RCC 7860 (cell line): ENCODE measurements around the gene LPIN3.

Experiments used
- DNase-seq: peaks from one replicate; pipeline ENCODE4 v3.0.0-alpha.2; 2015; ENCODE audit warnings: low spot score
- FAIRE-seq: peaks from 2 replicates; lab custom pipeline; 2012; peaks lifted over from hg19 to GRCh38; lab: Jason Lieb, UNC

Gene LPIN3

DNA sequence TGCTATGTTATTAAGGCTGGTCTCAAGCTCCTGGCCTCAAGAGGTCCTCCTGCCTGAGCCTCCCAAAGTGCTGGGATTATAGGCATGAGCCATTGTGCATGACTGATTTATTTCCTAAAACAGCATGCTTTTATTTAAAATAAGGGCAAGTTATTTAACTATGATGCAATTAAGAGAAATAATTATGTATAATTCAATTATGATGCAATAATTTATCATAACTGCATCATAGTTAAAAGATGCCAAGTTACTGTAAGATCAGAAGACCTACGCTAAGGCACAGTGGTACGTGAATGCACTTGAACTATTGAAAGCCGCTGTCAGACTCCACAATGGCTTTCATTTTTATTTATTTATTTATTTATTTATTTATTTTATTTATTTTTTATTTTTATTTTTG lies 50.3 kb downstream of the LPIN3 start:
- FAIRE-seq (no peak), DNase-seq (no peak)

DNA sequence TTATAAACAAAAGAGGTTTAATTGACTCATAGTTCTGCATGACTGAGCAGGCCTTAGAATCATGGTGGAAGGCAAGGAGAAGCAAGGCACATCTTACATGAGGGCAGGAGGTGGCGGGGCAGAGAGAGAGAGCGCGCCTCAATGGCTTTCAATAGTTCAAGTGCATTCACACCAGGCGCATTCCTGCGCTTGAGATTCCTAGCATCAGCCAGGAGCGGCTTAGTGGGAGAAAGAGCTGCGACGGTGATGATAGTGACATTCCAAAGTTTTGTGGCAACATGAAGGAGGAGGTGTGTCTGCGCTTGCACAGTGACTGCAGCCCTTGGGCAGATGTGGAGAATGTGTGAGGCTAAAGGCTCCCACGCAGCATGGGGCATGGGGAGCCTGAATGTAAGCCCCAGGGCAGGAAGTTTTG lies 51.0 kb downstream of the LPIN3 start:
- DNase-seq = no peak
- no peak for FAIRE-seq

DNA sequence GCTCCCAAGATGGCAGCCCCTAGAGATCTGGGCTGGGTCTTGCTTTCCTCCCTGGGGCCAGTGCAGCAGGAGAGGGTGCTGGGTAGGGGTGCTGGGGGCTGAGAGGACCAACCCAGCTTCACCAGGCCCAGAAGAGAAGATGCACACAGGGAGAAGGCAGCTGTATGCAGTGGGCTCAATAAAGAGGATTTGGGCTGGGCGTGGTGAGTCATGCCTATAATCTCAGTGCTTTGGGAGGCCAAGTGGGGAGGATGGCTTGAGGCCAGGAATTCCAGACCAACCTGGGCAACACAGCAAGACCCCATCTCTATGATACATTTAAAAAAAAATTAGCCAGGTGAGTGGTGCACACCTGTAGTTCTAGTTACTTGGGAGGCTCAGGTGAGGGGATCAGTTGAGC lies 51.7 kb downstream of the LPIN3 start:
- FAIRE-seq (no peak), DNase-seq (no peak)

DNA sequence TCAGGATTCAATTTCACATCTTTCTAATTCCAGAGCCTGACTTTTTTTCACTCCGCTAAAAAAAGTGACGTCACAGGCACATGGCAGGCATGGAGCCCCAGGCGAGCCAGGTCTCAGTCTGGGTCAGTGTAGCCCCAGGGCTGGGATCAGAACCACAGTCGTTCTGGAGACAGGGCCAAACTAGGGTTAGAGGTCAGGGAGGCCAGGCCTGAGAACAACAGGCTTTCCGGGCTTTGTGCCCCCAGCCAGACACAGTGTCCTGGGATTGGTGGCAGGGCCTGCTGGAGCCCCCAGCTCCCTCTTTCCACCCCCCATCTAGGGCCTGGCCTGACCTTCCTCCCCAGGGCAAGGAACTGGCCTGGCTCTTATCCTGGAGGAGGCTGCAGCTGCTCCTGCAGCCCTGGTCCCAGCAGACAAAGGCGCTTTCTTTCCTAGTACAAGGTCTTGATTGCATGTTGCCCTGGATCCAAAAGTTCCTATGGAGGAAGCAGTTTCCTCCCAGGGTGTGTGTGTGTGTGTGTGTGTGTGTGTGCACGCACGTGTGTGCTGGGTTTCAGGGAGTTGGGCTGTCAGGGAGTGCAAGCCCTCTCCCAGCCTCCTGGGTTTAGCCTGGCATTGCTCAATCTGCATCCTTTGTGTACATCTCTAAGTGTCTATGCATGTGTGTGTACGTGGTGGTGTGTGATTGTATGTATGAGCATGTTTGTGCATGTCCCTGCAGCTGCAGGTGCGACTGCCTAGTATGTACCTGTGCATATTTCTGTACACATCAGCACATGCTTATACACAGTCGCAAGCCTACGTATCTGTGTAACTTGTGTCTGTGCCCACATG lies 52.5 kb downstream of the LPIN3 start:
- FAIRE-seq (no peak), DNase-seq (no peak)

DNA sequence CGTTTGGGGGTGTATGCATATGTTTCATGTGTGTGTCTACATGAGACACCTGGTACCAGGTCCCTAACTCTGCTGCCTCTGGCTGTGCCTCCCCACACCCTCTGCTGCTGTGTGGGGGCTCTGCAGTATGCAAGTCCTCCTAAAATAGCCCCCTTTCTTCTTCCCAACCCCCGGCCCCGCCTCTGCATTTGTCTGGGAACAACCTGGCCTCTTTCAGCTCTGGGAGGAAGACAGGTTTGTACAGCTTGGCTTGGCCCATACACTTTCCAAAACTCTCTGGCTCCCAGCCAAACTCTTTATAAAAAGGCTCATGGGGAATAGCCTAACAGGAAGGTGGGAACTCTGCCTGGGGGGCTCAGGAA lies 53.1 kb downstream of the LPIN3 start:
- no peak for DNase-seq
- FAIRE-seq = no peak

DNA sequence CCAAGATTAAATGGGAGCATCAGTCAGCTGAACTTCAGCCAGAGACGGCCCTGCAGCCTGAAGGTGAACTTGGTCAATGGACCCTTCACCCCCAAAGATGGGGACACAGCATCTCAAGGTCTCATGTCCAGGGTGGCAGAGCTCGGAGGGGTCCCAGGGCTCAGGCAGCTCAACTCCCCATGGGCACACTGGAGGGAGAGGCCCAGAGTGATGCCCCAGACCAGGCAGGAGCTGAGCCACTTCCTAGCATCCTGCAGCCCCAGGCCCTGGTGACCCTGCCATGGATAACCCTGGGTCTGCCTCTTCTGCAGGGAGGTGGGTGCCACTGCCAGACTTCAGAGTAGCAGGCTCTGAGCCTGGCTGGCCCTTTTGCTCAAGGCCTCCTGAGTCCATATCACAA lies 53.5 kb downstream of the LPIN3 start:
- FAIRE-seq = no peak
- no peak for DNase-seq

DNA sequence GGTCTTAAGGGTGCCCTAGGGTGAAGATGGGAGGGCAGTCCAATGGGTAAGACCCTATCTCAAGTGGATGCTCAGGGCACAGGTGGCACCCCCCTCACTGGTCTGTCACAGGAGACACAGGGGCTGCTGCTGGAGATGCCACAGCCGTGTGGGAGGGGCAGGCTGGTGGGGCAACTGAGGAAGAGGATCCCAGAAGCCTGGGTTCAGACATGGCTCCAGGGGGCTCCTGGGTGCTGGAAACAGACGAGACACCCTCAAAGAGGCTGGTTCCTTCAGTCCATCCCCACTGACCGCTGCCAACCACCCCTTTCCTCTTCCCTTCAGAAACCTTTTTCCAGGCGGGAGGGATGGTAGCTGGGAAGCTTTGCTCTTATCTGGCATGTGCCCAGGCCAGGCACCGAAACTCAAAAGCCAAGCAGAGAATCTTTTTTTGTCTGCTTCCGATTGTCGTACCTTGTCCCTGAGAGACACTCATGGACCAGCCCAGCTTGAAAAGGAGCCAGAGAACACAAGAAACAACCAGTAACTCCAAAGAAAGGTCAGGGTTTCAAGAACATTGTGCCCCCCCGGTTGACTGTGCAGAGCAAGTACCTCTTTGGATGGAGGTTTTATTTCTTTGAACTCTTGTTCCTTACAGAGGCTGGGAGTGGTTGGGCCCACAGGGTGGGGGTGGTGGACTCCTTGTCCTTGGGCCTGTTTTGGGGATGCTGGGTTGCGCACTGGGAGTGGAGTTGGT lies 54.5 kb downstream of the LPIN3 start:
- FAIRE-seq = no peak

DNA sequence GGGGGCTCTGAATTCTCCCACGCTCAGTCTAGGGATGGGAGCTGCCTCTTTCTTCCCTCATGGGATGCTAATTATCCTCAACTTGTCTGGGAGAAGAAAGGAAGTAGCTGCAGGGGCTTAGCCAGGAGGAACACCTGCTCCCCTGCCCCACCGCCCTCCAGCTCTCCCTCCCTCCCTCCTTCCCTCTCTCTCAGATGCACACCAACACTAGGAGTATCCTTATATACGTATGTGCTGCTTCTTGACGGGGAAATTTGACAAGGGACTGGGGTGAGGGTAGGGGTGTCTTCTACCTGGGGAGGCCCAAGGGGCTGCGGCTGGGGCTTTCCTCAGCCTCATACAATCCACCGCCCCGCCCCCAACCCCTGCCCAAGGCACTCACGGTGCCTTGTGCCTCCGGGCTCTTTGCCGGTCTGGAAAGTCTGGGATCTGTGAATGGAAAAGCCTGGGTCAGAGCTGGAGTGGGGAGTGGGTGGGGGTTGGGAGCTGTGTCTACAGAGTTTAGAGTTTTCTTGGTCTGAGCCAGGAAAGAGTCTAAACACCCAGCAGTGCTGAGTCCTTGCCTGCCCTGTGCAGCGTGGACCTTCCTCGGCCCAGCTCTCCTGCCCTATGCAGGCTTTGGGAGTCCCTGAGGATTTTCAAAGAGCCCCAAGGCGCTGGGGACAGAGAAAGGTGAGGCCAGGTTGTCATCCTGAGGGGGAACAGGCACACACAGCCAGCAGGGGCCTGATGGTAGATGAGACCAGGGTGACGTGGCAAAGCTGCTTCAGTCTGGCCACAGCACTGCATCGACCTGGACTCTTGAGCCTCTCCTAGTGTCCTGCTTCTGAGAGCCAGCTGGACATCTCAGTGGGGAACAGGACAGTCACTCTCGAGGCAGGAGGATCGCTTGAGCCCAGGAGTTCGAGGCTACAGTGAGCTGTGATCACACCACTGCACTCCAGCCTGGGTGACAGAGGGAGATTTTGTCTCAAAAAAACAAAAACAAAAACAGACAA lies 55.3 kb downstream of the LPIN3 start:
- DNase-seq (no peak), FAIRE-seq (no peak)

More for the DNA sequence above, 54.5 kb downstream of the LPIN3 start:
- DNase-seq = no peak

DNA sequence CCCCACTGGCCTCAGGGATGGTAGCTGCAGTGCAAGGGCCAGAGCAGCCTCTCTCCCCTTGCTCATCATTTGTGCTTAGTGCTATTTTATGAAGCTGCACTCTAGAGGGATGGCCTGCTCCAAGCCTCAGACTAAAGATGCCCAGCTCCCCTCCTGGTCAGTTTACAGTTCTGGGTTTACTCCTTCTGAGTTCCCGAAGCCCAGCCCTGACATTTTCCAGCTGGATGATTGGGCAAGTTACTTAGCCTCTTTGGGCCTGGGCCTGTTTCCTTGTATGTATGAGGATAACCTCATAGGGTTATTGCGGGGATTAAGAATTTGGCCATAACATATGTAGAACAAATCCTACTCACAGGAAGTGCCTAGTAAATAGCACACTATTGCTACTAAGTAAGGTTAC lies 57.8 kb downstream of the LPIN3 start:
- DNase-seq (no peak), FAIRE-seq (no peak)

DNA sequence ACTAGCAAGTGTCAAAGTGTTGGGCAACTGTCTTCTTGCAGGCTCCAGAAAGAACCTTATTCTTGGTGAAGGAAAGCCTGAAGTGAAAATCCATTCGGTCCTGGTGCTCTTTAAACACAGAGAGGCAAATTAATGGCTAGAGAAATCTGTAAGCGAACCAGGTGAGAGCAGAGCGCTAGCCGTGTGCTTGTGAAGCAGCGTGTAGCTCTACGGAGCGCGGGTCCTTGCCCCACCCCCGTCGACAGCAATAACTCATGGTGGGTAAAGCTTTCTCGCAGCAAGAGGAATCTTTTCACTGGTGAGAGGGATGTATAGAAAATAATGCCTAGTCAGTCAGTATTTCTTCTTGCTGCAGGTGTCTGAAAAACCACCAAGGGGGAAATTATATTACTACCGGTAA lies 63.0 kb downstream of the LPIN3 start:
- FAIRE-seq (no peak), DNase-seq (no peak)

DNA sequence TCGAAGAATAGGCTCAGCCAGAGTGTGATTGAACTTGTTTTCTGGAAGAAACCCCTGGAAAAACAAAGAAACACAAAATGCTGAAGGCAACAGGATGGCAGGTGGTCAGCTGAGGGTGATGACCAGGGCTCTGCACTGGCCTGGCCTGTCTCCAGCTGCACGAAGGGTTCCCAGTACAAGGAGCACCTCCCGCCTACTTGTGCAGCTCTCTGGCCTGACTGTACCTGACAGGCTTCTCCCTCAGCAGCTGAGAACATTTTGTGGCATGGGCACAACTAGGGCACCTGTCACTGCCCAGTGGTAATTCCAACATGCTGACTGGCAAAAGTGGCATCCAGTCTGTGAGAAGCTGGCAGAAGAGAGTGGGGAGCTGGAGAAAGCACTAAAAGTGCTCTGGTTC lies 64.8 kb downstream of the LPIN3 start:
- DNase-seq (no peak), FAIRE-seq (no peak)

DNA sequence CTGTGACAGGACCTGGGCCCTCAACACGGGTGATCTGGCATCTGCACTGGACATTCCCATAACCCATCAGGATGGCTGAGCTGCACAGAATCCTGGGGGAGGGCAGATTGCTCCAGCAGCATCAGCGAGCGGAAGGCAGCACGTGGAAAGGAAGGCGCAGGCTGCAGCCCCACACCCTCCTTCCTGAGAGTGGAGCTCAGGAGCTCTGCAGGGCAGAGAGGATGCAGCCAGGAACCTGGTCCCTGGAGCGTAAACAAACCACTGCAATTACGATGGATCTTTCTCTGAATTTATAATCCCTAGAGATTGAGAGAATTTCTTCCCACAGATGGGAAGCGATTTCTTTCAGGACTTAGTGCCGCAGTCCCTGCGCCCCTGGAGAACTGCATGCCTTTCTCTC lies 65.7 kb downstream of the LPIN3 start:
- FAIRE-seq = no peak
- DNase-seq = no peak

DNA sequence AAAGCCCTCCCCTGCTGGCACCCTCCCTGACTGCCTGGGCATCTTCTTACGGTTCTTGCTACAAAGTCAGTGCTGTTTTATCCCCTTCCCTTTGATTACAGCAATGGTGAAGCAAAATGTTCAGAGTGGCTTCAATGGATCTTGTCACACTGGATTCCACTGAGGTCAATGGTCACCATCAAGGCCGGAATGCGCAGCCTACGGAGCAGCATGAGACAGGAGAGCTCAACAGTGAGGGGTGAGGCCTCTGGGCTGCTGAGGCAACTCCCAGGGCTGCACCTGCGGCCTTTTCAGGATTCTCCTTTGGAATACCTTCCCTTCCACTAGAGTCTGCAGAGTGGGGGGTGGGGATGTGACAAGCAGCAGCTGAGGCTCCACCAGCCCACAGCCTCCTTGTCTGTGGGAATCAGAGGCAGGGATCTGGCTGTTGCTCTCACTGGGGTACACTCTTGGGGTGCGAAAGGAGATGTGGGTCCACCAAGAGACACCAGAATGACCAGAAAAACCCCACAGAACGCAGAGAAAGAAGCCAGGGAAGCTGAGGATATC lies 66.3 kb downstream of the LPIN3 start:
- FAIRE-seq (no peak), DNase-seq (no peak)

DNA sequence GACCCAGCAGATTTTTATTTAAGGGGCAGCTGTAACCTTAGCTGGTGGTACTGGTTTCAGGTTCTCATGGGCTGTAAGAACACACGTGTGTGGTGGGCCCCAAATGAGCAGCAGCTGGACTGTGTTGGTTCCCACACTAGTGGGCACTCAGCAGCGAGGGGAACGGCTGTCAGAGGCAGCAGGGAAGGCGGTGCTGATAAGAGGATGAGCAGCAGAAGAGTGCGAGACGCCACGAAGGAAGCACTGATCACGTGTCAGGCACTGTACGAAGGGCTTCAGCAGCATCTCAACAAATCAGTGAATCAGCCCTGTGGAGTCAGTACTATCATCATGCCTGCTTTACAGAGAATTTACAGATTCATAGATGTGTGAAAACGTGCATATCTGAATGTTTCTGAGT lies 67.0 kb downstream of the LPIN3 start:
- DNase-seq = no peak
- FAIRE-seq = no peak

DNA sequence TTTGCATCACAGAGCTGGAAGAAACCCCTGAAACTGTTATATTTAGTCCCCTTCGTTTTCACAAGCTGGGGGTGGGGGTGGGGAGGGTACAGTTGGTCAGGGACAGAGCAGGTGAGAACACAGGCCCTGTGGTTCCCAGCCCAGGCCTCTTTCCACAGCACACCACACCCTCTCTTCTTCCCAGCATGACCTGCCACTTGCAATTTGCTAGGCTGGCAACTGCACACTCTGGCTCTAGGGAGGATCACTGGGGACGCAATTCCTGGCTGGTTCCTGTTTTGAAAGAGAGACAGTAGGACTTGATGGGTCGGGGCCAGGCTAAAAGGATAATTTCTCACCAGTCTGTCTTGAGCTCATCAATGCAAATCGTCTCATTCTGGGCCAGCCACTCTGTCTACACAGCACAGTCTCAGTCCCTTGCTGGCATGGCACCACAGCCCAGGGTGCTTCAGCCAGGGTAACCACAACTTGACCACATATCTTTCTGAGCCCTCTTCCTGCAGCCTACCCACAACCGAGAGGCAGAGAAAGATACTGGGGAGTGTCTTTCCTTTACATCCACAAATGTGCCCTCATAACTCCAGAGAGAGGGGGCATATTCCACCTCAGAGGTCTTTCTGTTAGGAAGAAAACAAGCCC lies 67.7 kb downstream of the LPIN3 start:
- DNase-seq (no peak), FAIRE-seq (no peak)

DNA sequence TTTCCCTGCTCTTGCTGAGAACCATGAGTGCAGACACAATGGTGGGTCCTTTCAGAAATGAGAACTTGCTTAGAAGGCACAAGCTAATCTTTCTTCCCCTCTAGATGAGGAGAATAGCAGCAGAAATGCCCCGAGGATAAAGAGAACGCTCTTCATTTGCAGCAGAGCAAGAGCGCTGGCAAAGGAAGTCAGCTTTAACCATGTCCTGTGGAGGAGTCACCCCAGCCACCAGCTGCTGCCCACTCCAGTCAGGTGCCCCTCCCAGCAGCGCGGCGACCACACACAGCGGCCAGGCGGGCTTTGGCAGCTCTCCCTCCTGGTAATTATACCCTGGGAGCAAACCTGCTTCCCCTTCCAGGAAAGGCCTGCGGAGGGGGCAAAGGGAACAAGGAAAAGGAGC lies 68.4 kb downstream of the LPIN3 start:
- FAIRE-seq = no peak
- no peak for DNase-seq
